PFSK-1 (cell line): ENCODE measurements around the gene FRMD3.

Experiments
- POLR2AphosphoS5 ChIP-seq: IDR thresholded peaks from 2 replicates; pipeline ENCODE4 v1.6.1; 2012; ENCODE audit warnings: low read depth, mild to moderate bottlenecking, control low read depth, low read length, moderate library complexity
- TAF1 ChIP-seq: IDR thresholded peaks from 2 replicates; pipeline ENCODE4 v1.6.1; 2012; ENCODE audit warnings: low read length, control low read depth, borderline replicate concordance; ENCODE audit not compliant: insufficient read depth
- TF ChIP-seq, protein P1 (sequence below), 2 experiments: IDR thresholded peaks; 2 replicates each; pipeline versions ENCODE4 v1.6.1 to v1.8.0; 2011 to 2012; ENCODE audit warnings: low read depth in 2 of 2, low read length in 2 of 2, control low read depth in 1 of 2, inconsistent platforms in 1 of 2, mild to moderate bottlenecking in 1 of 2, moderate library complexity in 1 of 2; ENCODE audit not compliant: insufficient read depth in 1 of 2

DNA sequence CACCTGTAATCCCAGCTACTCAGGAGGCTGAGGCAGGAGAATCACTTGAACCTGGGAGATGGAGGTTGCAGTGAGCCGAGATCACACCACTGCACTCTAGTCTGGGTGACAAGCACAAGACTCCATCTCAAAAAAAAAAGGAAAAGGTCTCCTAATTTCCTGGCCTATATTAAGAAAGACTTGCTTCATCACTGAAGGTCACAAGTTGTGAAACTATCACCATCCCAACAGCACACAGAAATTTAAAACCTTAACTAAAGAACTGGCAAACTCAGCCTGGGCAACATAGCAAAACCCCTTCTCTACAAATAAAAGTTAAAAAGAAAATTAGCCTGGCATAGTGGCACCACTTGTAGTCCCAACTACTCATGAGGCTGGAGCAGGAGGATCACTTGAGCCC is 17.2 kb downstream of the FRMD3 start:
- TF ChIP-seq, protein P1, sequence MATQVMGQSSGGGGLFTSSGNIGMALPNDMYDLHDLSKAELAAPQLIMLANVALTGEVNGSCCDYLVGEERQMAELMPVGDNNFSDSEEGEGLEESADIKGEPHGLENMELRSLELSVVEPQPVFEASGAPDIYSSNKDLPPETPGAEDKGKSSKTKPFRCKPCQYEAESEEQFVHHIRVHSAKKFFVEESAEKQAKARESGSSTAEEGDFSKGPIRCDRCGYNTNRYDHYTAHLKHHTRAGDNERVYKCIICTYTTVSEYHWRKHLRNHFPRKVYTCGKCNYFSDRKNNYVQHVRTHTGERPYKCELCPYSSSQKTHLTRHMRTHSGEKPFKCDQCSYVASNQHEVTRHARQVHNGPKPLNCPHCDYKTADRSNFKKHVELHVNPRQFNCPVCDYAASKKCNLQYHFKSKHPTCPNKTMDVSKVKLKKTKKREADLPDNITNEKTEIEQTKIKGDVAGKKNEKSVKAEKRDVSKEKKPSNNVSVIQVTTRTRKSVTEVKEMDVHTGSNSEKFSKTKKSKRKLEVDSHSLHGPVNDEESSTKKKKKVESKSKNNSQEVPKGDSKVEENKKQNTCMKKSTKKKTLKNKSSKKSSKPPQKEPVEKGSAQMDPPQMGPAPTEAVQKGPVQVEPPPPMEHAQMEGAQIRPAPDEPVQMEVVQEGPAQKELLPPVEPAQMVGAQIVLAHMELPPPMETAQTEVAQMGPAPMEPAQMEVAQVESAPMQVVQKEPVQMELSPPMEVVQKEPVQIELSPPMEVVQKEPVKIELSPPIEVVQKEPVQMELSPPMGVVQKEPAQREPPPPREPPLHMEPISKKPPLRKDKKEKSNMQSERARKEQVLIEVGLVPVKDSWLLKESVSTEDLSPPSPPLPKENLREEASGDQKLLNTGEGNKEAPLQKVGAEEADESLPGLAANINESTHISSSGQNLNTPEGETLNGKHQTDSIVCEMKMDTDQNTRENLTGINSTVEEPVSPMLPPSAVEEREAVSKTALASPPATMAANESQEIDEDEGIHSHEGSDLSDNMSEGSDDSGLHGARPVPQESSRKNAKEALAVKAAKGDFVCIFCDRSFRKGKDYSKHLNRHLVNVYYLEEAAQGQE (IDR thresholded peaks at IDR 0.05; ENCODE audit: insufficient read depth in 1 of 2, low read depth in 2 of 2, low read length in 2 of 2), result no peak
- TF ChIP-seq TAF1, result no peak
- TF ChIP-seq POLR2AphosphoS5, result no peak
